ENCODE data around the gene SERPING1. TPM values are rescaled to one million over a fixed set of nuclear protein-coding genes. Genes with fewer than 3 reads are reported as not detected.

Gene SERPING1
- total RNA-seq, 2 experiments from 2014 or later = not detected

GRCh38 chr11:57639321-57640067 lies 42.0 kb downstream of the SERPING1 start:
- peak overlapping the region; percentile 77 for H3K4me3 Mint-ChIP-seq
- peaks cover 28% of the 10 kb centered on the region for H3K4me1 Mint-ChIP-seq (ENCODE audit: low read depth)
- ATAC-seq = peak; percentile 41
- H3K9me3 Mint-ChIP-seq (ENCODE audit: insufficient read depth) = no peaks in the 10 kb centered on the region
- H3K36me3 Mint-ChIP-seq (ENCODE audit: low read depth) = no peaks in the 10 kb centered on the region
- H3K27ac Mint-ChIP-seq = no peak overlapping the region
- ChIA-PET CTCF (interaction anchor here (0.9 to 16.2 kb wide), 19 partner anchors 8 to 294 kb away, joined by 3 to 421 read pairs (median 5); partner anchors contain the start of genes RTN4RL2, TIMM10, UBE2L6 and YPEL4), POLR2A (interaction anchor here (0.8 to 5.0 kb wide), 5 partner anchors 9 to 162 kb away, joined by 3 to 34 read pairs (median 4); partner anchors contain the start of gene UBE2L6)
- peaks cover 22% of the 10 kb centered on the region for H3K27me3 Mint-ChIP-seq (ENCODE audit: low read depth)
- DNase-seq = no peak

- ATAC-seq (no peak), DNase-seq (no peak)
- H3K9me3 Mint-ChIP-seq (ENCODE audit: insufficient read depth) = no peaks in the 10 kb centered on the region
- H3K27me3 Mint-ChIP-seq (ENCODE audit: low read depth) = peaks cover 19% of the 10 kb centered on the region
- peaks cover 33% of the 10 kb centered on the region for H3K4me1 Mint-ChIP-seq (ENCODE audit: low read depth)
- H3K4me3 Mint-ChIP-seq = peak overlapping the region; percentile 77
- POLR2A ChIA-PET = interaction anchor here (0.8 to 5.0 kb wide), 6 partner anchors 8 to 161 kb away, joined by 3 to 34 read pairs (median 4); partner anchors contain the start of gene UBE2L6
- H3K36me3 Mint-ChIP-seq (ENCODE audit: low read depth) = no peaks in the 10 kb centered on the region
- H3K27ac Mint-ChIP-seq = no peak overlapping the region
- CTCF ChIA-PET = interaction anchor here (0.7 to 16.2 kb wide), 30 partner anchors 8 to 303 kb away, joined by 3 to 421 read pairs (median 5); partner anchors contain the start of genes RTN4RL2, TIMM10, UBE2L6 and YPEL4
Observed at GRCh38 chr11:57640068-57640800, 42.7 kb downstream of the SERPING1 start.

GRCh38 chr11:57641011-57641807 lies 43.7 kb downstream of the SERPING1 start:
- H3K27ac Mint-ChIP-seq = no peak overlapping the region
- CTCF ChIA-PET = interaction anchor here (0.6 to 16.2 kb wide), 37 partner anchors 8 to 304 kb away, joined by 3 to 421 read pairs (median 5); partner anchors contain the start of genes RTN4RL2, SLC43A1, TIMM10 and UBE2L6
- H3K36me3 Mint-ChIP-seq (ENCODE audit: low read depth) = no peaks in the 10 kb centered on the region
- POLR2A ChIA-PET = interaction anchor here (0.7 to 5.0 kb wide), 5 partner anchors 70 to 147 kb away, joined by 3 to 34 read pairs (median 4); partner anchors contain the start of gene UBE2L6
- DNase-seq (peak; percentile 50), ATAC-seq (no peak)
- H3K4me1 Mint-ChIP-seq (ENCODE audit: low read depth) = peaks cover 39% of the 10 kb centered on the region
- H3K9me3 Mint-ChIP-seq (ENCODE audit: insufficient read depth) = no peaks in the 10 kb centered on the region
- H3K27me3 Mint-ChIP-seq (ENCODE audit: low read depth) = peaks cover 26% of the 10 kb centered on the region
- H3K4me3 Mint-ChIP-seq = no peak overlapping the region

- no peaks in the 10 kb centered on the region for H3K9me3 Mint-ChIP-seq (ENCODE audit: insufficient read depth)
- ATAC-seq = no peak
- no peaks in the 10 kb centered on the region for H3K36me3 Mint-ChIP-seq (ENCODE audit: low read depth)
- H3K4me3 Mint-ChIP-seq = no peak overlapping the region
- no peak for DNase-seq
- H3K27ac Mint-ChIP-seq = no peak overlapping the region
- POLR2A ChIA-PET = interaction anchor here (0.6 kb wide), 1 partner anchor 267 kb away, joined by 3 read pairs; no protein-coding TSS in a partner anchor
- H3K4me1 Mint-ChIP-seq (ENCODE audit: low read depth) = peaks cover 52% of the 10 kb centered on the region
- CTCF ChIA-PET = interaction anchor here (0.7 to 16.2 kb wide), 31 partner anchors 9 to 298 kb away, joined by 3 to 421 read pairs (median 7); partner anchors contain the start of genes CLP1, RTN4RL2, SELENOH and TIMM10
- H3K27me3 Mint-ChIP-seq (ENCODE audit: low read depth) = peaks cover 44% of the 10 kb centered on the region
Observed at GRCh38 chr11:57643802-57644201, 46.3 kb downstream of the SERPING1 start.

GRCh38 chr11:57644748-57645688 lies 47.5 kb downstream of the SERPING1 start:
- DNase-seq = peak; percentile 91
- no peak overlapping the region for H3K27ac Mint-ChIP-seq
- no peaks in the 10 kb centered on the region for H3K36me3 Mint-ChIP-seq (ENCODE audit: low read depth)
- peaks cover 51% of the 10 kb centered on the region for H3K4me1 Mint-ChIP-seq (ENCODE audit: low read depth)
- H3K27me3 Mint-ChIP-seq (ENCODE audit: low read depth) = peaks cover 53% of the 10 kb centered on the region
- ChIA-PET CTCF (interaction anchor here (0.6 to 16.2 kb wide), 42 partner anchors 9 to 919 kb away, joined by 3 to 421 read pairs (median 5); partner anchors contain the start of genes CLP1, RTN4RL2, SELENOH and TIMM10), POLR2A (interaction anchor here (0.6 to 1.0 kb wide), 4 partner anchors 67 to 128 kb away, joined by 3 to 5 read pairs (median 4); partner anchors contain the start of genes MED19, SELENOH, TMX2 and UBE2L6)
- H3K9me3 Mint-ChIP-seq (ENCODE audit: insufficient read depth) = no peaks in the 10 kb centered on the region
- no peak overlapping the region for H3K4me3 Mint-ChIP-seq
- ATAC-seq = peak; percentile 86

- H3K36me3 Mint-ChIP-seq (ENCODE audit: low read depth) = no peaks in the 10 kb centered on the region
- H3K4me1 Mint-ChIP-seq (ENCODE audit: low read depth) = peaks cover 53% of the 10 kb centered on the region
- no peak for ATAC-seq
- peaks cover 54% of the 10 kb centered on the region for H3K27me3 Mint-ChIP-seq (ENCODE audit: low read depth)
- no peak for DNase-seq
- ChIA-PET POLR2A (no interaction called here), CTCF (interaction anchor here (1.2 to 16.2 kb wide), 9 partner anchors 9 to 188 kb away, joined by 3 to 421 read pairs (median 9); partner anchors contain the start of gene UBE2L6)
- H3K9me3 Mint-ChIP-seq (ENCODE audit: insufficient read depth) = no peaks in the 10 kb centered on the region
- no peak overlapping the region for H3K4me3 Mint-ChIP-seq
- H3K27ac Mint-ChIP-seq = no peak overlapping the region
Observed at GRCh38 chr11:57645689-57646085, 48.2 kb downstream of the SERPING1 start.

- ATAC-seq (no peak), DNase-seq (no peak)
- POLR2A ChIA-PET = interaction anchor here (0.9 to 1.3 kb wide), 2 partner anchors 79 to 321 kb away, joined by 3 to 5 read pairs; partner anchors contain the start of genes TNKS1BP1 and UBE2L6
- CTCF ChIA-PET = interaction anchor here (0.8 to 16.2 kb wide), 6 partner anchors 9 to 189 kb away, joined by 3 to 421 read pairs (median 4); partner anchors contain the start of gene UBE2L6
- H3K27ac Mint-ChIP-seq = no peak overlapping the region
- H3K4me3 Mint-ChIP-seq = no peak overlapping the region
- no peaks in the 10 kb centered on the region for H3K9me3 Mint-ChIP-seq (ENCODE audit: insufficient read depth)
- H3K4me1 Mint-ChIP-seq (ENCODE audit: low read depth) = peaks cover 52% of the 10 kb centered on the region
- H3K27me3 Mint-ChIP-seq (ENCODE audit: low read depth) = peaks cover 52% of the 10 kb centered on the region
- H3K36me3 Mint-ChIP-seq (ENCODE audit: low read depth) = no peaks in the 10 kb centered on the region
Observed at GRCh38 chr11:57646194-57646798, 48.8 kb downstream of the SERPING1 start.

- no peak for ATAC-seq
- POLR2A ChIA-PET = interaction anchor here (0.9 to 1.3 kb wide), 2 partner anchors 79 to 322 kb away, joined by 3 to 5 read pairs; partner anchors contain the start of genes TNKS1BP1 and UBE2L6
- Mint-ChIP-seq H3K9me3 (ENCODE audit: insufficient read depth) (no peaks in the 10 kb centered on the region), H3K27ac (no peak overlapping the region), H3K4me1 (ENCODE audit: low read depth) (peaks cover 50% of the 10 kb centered on the region), H3K4me3 (no peak overlapping the region), H3K27me3 (ENCODE audit: low read depth) (peaks cover 52% of the 10 kb centered on the region), H3K36me3 (ENCODE audit: low read depth) (no peaks in the 10 kb centered on the region)
- no peak for DNase-seq
- CTCF ChIA-PET = interaction anchor here (0.8 to 16.2 kb wide), 7 partner anchors 10 to 189 kb away, joined by 3 to 421 read pairs (median 5); partner anchors contain the start of gene UBE2L6
Observed at GRCh38 chr11:57646799-57647303, 49.4 kb downstream of the SERPING1 start.

- H3K9me3 Mint-ChIP-seq (ENCODE audit: insufficient read depth) = no peaks in the 10 kb centered on the region
- no peak overlapping the region for H3K4me3 Mint-ChIP-seq
Observed at GRCh38 chr11:57647372-57647771, 49.9 kb downstream of the SERPING1 start.

More at GRCh38 chr11:57647372-57647771, 49.9 kb downstream of the SERPING1 start:
- Mint-ChIP-seq H3K36me3 (ENCODE audit: low read depth) (no peaks in the 10 kb centered on the region), H3K27me3 (ENCODE audit: low read depth) (peaks cover 52% of the 10 kb centered on the region), H3K27ac (no peak overlapping the region), H3K4me1 (ENCODE audit: low read depth) (peaks cover 52% of the 10 kb centered on the region)
- DNase-seq (no peak), ATAC-seq (no peak)
- POLR2A ChIA-PET = interaction anchor here (1.3 to 1.9 kb wide), 2 partner anchors 80 to 322 kb away, joined by 5 to 8 read pairs; partner anchors contain the start of genes TNKS1BP1 and UBE2L6
- CTCF ChIA-PET = interaction anchor here (1.1 to 16.2 kb wide), 5 partner anchors 10 to 190 kb away, joined by 3 to 421 read pairs (median 6); partner anchors contain the start of gene UBE2L6

Measured in activated CD8-positive, alpha-beta T cell treated with anti-CD3 and anti-CD28 coated beads, Interleukin-2, amount 10 ng/mL, durations not matched to agents 7 days and 5 days (primary cell).